H1 (cell line): Measurements from ENCODE around the gene PRODH2.

Source experiments
- CTCF ChIP-seq, 3 experiments: IDR thresholded peaks; 1 replicate in 2 of 3; 2 replicates in 1 of 3; pipeline versions ENCODE4 v1.5.1 to v1.6.1; 2011; ENCODE audit warnings: low read length in 3 of 3, mild to moderate bottlenecking in 3 of 3, inconsistent platforms in 2 of 3, low read depth in 1 of 3, moderate library complexity in 1 of 3; ENCODE audit not compliant: insufficient read depth in 1 of 3; ENCODE audit errors: control extremely low read depth in 1 of 3
- EZH2 ChIP-seq: fragments of 200-600 bp; sonication (generic); IDR thresholded peaks from 2 replicates; pipeline ENCODE4 v1.7.1; 2012; ENCODE audit warnings: low read depth, mild to moderate bottlenecking, moderate library complexity, low read length, inconsistent platforms; ENCODE audit not compliant: severe bottlenecking
- FOSL1 ChIP-seq: IDR thresholded peaks from 2 replicates; pipeline ENCODE4 v1.6.1; 2011; ENCODE audit warnings: mild to moderate bottlenecking, low read depth, low read length, moderate library complexity; ENCODE audit not compliant: insufficient read depth
- HDAC6 ChIP-seq: IDR thresholded peaks from one replicate; pipeline ENCODE4 v1.7.1; 2012; ENCODE audit warnings: low read depth, mild to moderate bottlenecking, inconsistent platforms, low read length, moderate library complexity
- KDM5A ChIP-seq: fragments of 200-600 bp; IDR thresholded peaks from 2 replicates; pipeline ENCODE4 v1.7.1; 2012; ENCODE audit warnings: mild to moderate bottlenecking, low read length, inconsistent platforms, mixed read lengths
- MAFK ChIP-seq: IDR thresholded peaks from 2 replicates; pipeline ENCODE4 v1.6.1; 2012; ENCODE audit warnings: low read depth, mild to moderate bottlenecking, improper control_type of control experiment, low read length
- POLR2AphosphoS5 ChIP-seq: IDR thresholded peaks from 2 replicates; pipeline ENCODE4 v1.6.1; 2011; ENCODE audit warnings: low read depth, low read length
- SIN3A ChIP-seq, 2 experiments: IDR thresholded peaks in 1 of 2; conservative IDR thresholded peaks in 1 of 2; 2 replicates each; pipeline ENCODE4 v1.6.1; 2011 to 2012; ENCODE audit warnings: low read length in 2 of 2, improper control_type of control experiment in 1 of 2, low read depth in 1 of 2, mild to moderate bottlenecking in 1 of 2
- SP1 ChIP-seq: IDR thresholded peaks from 2 replicates; pipeline ENCODE4 v1.6.1; 2011; ENCODE audit warnings: low read depth, low read length
- SP2 ChIP-seq: IDR thresholded peaks from 2 replicates; pipeline ENCODE4 v1.6.1; 2012; ENCODE audit warnings: mild to moderate bottlenecking, low read length, inconsistent platforms
- TEAD4 ChIP-seq: IDR thresholded peaks from 2 replicates; pipeline ENCODE4 v1.6.1; 2012; ENCODE audit warnings: low read depth, low read length, inconsistent platforms, mixed read lengths
- ZNF274 ChIP-seq: IDR thresholded peaks from 2 replicates; pipeline ENCODE4 v1.7.0; 2012; ENCODE audit warnings: low read length, borderline replicate concordance; ENCODE audit errors: extremely low read depth

GRCh38 chr19:35777961-35778360, 34.7 kb downstream of the PRODH2 start:
- TF ChIP-seq EZH2 (no peak), MAFK (no peak), SIN3A (conservative IDR thresholded peaks at IDR 0.05 in 1 of 2, IDR thresholded peaks at IDR 0.05 in 1 of 2; ENCODE audit: low read depth in 1 of 2, low read length in 2 of 2) (no peak), SP2 (no peak), CTCF (IDR thresholded peaks at IDR 0.05; ENCODE audit: control extremely low read depth in 1 of 3, insufficient read depth in 1 of 3, low read depth in 1 of 3, low read length in 3 of 3) (no peak), ZNF274 (no peak), SP1 (no peak), POLR2AphosphoS5 (no peak), FOSL1 (no peak), TEAD4 (no peak), HDAC6 (no peak), KDM5A (no peak)
